ENCODE measurements around the gene AOC3. TPM values are rescaled to one million over a fixed set of nuclear protein-coding genes. Genes with fewer than 3 reads are reported as not detected.

AOC3 gene
- total and polyA plus RNA-seq, 2 of the 8 experiments (the other 6 are each of a cell fraction or from before 2014, with no cell fraction given) = 2.5 to 2.7 TPM

DNA sequence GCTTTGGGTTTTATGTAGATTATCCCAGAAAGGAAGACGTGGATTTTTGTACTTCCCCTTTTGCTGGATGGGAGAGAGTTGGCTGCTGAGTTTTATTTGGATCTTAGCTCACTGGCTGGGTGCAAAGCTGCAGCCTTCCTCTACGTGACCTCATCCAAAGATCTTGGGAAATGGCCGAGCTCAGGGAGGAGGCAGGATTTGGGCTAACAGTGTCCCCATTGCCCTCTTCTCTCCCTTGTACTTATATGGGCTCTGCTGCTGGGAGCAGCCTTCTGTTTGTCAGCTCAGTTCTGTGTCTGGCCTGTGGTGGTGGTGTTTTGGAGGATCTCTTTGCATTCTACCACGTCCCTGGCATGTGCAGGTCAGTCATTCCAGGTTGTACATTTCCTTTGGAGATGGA, 2.0 kb downstream of the AOC3 start:
- TF ChIP-seq CREB1 (IDR thresholded peaks at IDR 0.05) (no peak), CTBP2 (IDR thresholded peaks at IDR 0.05; ENCODE audit: borderline replicate concordance, insufficient read depth, insufficient read length, low read length) (no peak), JUN (IDR thresholded peaks at IDR 0.05; ENCODE audit: low read depth, low read length) (no peak)
- TF ChIP-seq, protein P1, sequence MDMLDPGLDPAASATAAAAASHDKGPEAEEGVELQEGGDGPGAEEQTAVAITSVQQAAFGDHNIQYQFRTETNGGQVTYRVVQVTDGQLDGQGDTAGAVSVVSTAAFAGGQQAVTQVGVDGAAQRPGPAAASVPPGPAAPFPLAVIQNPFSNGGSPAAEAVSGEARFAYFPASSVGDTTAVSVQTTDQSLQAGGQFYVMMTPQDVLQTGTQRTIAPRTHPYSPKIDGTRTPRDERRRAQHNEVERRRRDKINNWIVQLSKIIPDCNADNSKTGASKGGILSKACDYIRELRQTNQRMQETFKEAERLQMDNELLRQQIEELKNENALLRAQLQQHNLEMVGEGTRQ (IDR thresholded peaks at IDR 0.05; ENCODE audit: low read length) = no peak
- FAIRE-seq (no peak), DNase-seq (ENCODE audit: low read depth in 1 of 2, low spot score in 2 of 2) (no peak)

More for the DNA sequence above, 2.0 kb downstream of the AOC3 start:
- no peak overlapping the region for H3K56ac ChIP-seq (replicated peaks; ENCODE audit: insufficient read length, low read depth, low read length)
- no peak overlapping the region for H3K23ac ChIP-seq (ENCODE audit: insufficient read length)
- H3K4me3 ChIP-seq (ENCODE audit: extremely low read depth in 1 of 4, insufficient read depth in 2 of 4, low read depth in 3 of 4, low read length in 4 of 4) = no peak overlapping the region
- H3K4me2 ChIP-seq (ENCODE audit: insufficient read depth in 1 of 2, low read depth in 2 of 2, low read length in 2 of 2) = no peak overlapping the region
- H3K36me3 ChIP-seq (ENCODE audit: control insufficient read depth in 2 of 4, insufficient read depth in 4 of 4, low read length in 3 of 4) = no peaks in the 10 kb centered on the region; a peak in 1 of 8 replicates
- no peak overlapping the region for H3K14ac ChIP-seq (ENCODE audit: insufficient read length)
- no peak overlapping the region for H4K5ac ChIP-seq (ENCODE audit: insufficient read length, low read depth, low read length)
- H3K23me2 ChIP-seq (ENCODE audit: low read depth, low read length) = no peaks in the 10 kb centered on the region
- no peaks in the 10 kb centered on the region; a peak in 1 of 7 replicates for H3K4me1 ChIP-seq (replicated peaks in 1 of 4; ENCODE audit: control insufficient read depth in 3 of 4, insufficient read depth in 4 of 4, low read length in 3 of 4)
- H4K91ac ChIP-seq (replicated peaks; ENCODE audit: insufficient read length, low read length) = no peak overlapping the region
- H3K27ac ChIP-seq (ENCODE audit: low read depth, low read length) = no peak overlapping the region
- no peak overlapping the region for H2BK12ac ChIP-seq (ENCODE audit: low read depth, low read length)
- peaks cover 0 to 3% of the 10 kb centered on the region in 2 experiments for H4K20me1 ChIP-seq (replicated peaks in 1 of 2; ENCODE audit: control insufficient read depth in 1 of 2, insufficient read depth in 2 of 2, low read length in 2 of 2)
- H2AK5ac ChIP-seq (ENCODE audit: low read depth, low read length) = no peak overlapping the region
- no peak overlapping the region for H3K18ac ChIP-seq (ENCODE audit: extremely low read depth, low read length)
- no peaks in the 10 kb centered on the region; a peak in 1 of 7 replicates for H3K27me3 ChIP-seq (replicated peaks in 1 of 4; ENCODE audit: control insufficient read depth in 3 of 4, extremely low read depth in 1 of 4, insufficient read depth in 3 of 4, low read length in 3 of 4)
- H3K79me1 ChIP-seq (ENCODE audit: low read depth, low read length) = no peaks in the 10 kb centered on the region; the same call in 1 of the 2 replicates
- 70% methylated on average over 4 of the region's 4 CpGs; no CpG with 5 or more reads in 1 of the 2 experiments for WGBS, 2 experiments (ENCODE audit: extremely low coverage in 1 of 2, insufficient coverage in 1 of 2, insufficient read length in 1 of 2, insufficient replicate concordance in 2 of 2, low coverage in 1 of 2, low lambda C conversion rate in 2 of 2, missing lambda C conversion rate in 1 of 2)
- no peak overlapping the region for H2BK20ac ChIP-seq (ENCODE audit: low read length)
- CTCF ChIA-PET (ENCODE audit: partially characterized antibody) = interaction anchor here (0.8 to 6.8 kb wide), 5 partner anchors 8 to 90 kb away, joined by 3 to 55 read pairs (median 4); partner anchors contain the start of gene AOC2
- H2AFZ ChIP-seq (ENCODE audit: low read length) = no peak overlapping the region
- no peak overlapping the region for H3K4ac ChIP-seq (replicated peaks; ENCODE audit: insufficient read length, low read depth, low read length)
- no peak overlapping the region for H2BK5ac ChIP-seq (ENCODE audit: low read depth, low read length)
- H2BK120ac ChIP-seq (replicated peaks; ENCODE audit: low read depth, low read length) = no peak overlapping the region
- no peak overlapping the region for H4K8ac ChIP-seq (ENCODE audit: extremely low read depth, insufficient read depth, low read length)
- no peak overlapping the region for H3K9ac ChIP-seq (replicated peaks in 1 of 4; ENCODE audit: extremely low read depth in 1 of 4, low read depth in 3 of 4, low read length in 3 of 4)
- POLR2A ChIA-PET (ENCODE audit: partially characterized antibody) = no interaction called here
- H3K79me2 ChIP-seq (ENCODE audit: control insufficient read depth in 1 of 2, insufficient read depth in 2 of 2, low read length in 2 of 2) = no peaks in the 10 kb centered on the region
- H2BK15ac ChIP-seq (ENCODE audit: low read length) = no peak overlapping the region
- no peaks in the 10 kb centered on the region for H3K9me3 ChIP-seq (ENCODE audit: insufficient read depth in 2 of 2, low read depth in 1 of 2, low read length in 1 of 2)

Data from H1 (cell line).